Kidney epithelial cell (primary cell): ENCODE measurements around the gene THADA. TPM values are rescaled to one million over a fixed set of nuclear protein-coding genes. Genes with fewer than 3 reads are reported as not detected.
"Not testable (repeated sequence)": the region's sequence is repeated elsewhere in the genome, so short reads cannot be mapped to it uniquely, and the experiment has no call there.

ENCODE experiments used
- DNase-seq: peaks from one replicate; pipeline ENCODE4 v3.0.0-alpha.2; 2010; ENCODE audit warnings: low read depth
- H3K27me3 ChIP-seq: 2 replicates; pipeline ENCODE4 v1.6.0; 2011; ENCODE audit warnings: low read length; ENCODE audit not compliant: control insufficient read depth, insufficient read depth
- H3K36me3 ChIP-seq: 2 replicates; pipeline ENCODE4 v1.5.1; 2011; ENCODE audit warnings: low read length; ENCODE audit not compliant: control insufficient read depth, insufficient read depth
- H3K4me3 ChIP-seq: 2 replicates; pipeline ENCODE4 v1.5.1; 2011; ENCODE audit warnings: low read depth, mild to moderate bottlenecking, control low read depth, low read length
- CTCF ChIP-seq: IDR thresholded peaks from 2 replicates; pipeline ENCODE4 v1.5.1; 2011; ENCODE audit warnings: mild to moderate bottlenecking, moderate library complexity, low read length, control low read depth, inconsistent platforms; ENCODE audit not compliant: insufficient read depth, poor library complexity, severe bottlenecking
- total RNA-seq: library from RNA; depleted of rRNA; stranded (reverse); fragments of >200 nt; gene quantifications from 2 replicates; pipeline ENCODE4 v1.2.3, GENCODE V29; 2015

Gene THADA
- total RNA-seq, 1 donor from 2014 or later: 21.5 TPM

DNA sequence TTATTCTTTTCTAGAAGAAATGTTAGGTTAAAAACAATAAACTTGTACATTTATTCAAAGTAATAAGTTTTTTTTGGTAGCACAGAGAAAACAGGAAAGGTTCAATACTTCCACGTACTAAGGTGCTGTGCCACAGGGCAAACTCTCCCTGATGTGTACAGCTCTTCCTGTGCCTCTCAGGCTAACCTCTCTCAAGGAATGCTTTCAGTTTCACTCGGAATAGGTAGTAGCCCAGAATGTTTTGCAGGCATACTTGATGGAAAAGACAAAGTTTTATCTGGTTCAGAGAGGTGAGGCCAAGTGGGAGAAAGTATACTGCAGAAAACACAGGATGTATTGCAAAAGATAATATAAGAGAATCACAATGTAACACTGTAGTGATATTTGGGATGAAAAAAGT is 198.4 kb downstream of the THADA start:
- no peak for DNase-seq
- H3K4me3 ChIP-seq: no peak overlapping the region
- TF ChIP-seq CTCF: no peak
- H3K27me3 ChIP-seq: no peaks in the 10 kb centered on the region
- no peaks in the 10 kb centered on the region for H3K36me3 ChIP-seq

DNA sequence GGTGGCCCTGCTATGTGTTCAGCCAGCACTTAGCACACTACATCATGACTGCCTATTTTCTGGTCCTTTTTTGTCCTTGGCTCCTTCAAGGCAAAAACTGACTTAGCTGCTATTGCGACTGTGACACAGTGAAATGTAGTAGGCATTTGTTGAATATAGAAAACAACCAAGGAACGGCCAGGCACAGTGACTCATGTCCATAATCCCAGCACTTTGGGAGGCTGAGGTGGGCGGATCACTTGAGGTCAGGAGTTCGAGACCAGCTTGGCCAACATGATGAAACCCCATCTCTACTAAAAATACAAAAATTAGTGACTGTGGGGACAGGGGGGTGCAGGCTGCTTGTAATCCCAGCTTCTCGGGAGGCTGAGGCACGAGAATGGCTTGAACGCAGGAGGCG is 199.5 kb downstream of the THADA start:
- H3K36me3 ChIP-seq, DNase-seq, H3K27me3 ChIP-seq, H3K4me3 ChIP-seq: not testable (repeated sequence)

GRCh38 chr2:43393918-43394317 is 201.9 kb downstream of the THADA start:
- H3K36me3 ChIP-seq: no peaks in the 10 kb centered on the region
- no peak overlapping the region for H3K4me3 ChIP-seq
- no peak for DNase-seq
- H3K27me3 ChIP-seq: no peaks in the 10 kb centered on the region
- no peak for TF ChIP-seq CTCF

DNA sequence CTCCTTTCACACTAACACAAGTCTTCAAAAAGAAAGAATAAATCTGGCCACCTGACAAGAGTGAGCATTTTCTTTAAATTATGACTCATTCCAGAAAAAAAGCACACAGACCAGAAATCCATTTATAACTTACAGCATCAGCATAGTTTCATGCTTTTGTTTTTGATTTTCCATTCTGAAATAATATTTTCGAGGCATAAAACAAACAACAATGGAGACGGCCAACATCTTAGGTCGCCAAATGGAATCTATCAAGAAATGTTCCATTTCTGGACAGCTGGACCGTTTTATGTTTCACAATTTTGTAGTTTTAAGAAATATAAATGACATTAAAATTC is 204.0 kb downstream of the THADA start:
- Histone ChIP-seq H3K27me3 (no peaks in the 10 kb centered on the region), H3K4me3 (no peak overlapping the region), H3K36me3 (no peaks in the 10 kb centered on the region)
- DNase-seq: no peak
- no peak for TF ChIP-seq CTCF

DNA sequence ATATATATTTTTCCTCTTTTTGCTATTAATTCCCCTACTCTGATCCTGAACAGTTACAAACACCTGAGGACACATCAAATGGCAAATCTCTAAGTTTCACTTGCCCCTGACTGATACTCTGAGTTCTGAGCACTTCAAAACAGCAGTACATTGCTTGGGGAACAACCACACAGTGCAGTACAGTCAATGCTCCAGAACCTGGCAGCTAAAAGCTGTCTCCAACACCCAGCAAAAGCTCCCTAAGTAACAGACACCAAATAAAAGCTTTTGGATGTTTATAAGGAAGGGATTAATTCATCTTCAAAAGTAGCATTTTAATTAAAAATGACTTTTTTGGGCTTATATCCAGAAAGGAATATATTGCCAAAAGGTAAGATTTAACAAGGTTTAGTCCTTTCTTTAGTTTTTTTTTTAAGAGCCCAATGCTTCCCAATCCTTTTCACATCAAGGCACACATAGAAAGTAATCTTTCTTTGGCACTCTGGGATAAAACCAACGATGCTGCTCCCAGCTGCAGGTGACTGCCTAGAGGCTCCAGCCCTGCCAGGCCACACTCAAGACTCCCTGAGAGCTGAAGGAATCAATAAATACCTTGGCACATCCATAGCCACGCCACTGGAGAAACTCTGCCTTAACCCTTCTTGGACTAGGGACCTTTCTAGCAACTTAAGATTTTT is 204.5 kb downstream of the THADA start:
- TF ChIP-seq CTCF: no peak
- H3K4me3 ChIP-seq: no peak overlapping the region

DNA sequence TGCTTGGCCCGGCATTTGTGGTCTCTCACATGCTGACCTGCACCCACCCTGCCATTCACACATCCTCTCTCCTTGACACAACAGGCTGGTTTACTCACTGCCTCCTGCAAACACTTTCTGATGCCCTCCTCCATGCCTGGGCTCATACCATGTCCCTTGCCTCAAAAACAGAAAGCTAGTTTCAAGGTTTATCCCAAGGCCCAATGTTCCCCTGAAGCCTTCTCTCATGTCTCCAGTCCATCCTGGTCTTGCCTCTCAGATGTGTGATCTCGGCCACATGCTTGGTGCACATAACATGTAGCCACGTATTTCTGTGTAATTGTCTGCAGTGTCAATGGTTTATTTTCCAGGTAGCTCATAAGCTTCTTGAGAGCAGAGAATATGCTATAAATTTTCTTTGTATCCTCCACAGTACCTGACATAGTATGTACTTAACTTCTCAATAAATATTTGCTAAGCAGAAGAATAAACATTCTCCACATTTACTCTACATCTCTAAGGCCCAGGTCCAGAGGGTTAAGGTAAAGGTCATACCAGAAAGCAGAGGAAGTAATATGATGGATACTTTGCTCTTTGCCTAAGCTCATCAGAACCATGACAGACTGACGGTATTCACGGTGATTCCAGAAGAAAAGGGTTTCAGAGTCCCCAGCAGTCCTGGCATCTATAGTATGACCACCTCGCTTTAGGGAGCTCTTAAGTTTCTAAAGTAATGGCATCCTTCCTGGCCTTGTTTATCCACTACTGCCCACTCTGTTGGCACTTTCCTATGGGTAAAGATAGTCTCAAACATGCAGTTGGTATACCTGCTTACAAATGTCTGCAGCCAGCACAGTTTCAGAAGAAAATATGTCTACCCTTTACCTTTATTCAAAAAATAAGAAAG is 206.0 kb downstream of the THADA start:
- Histone ChIP-seq H3K27me3 (no peaks in the 10 kb centered on the region), H3K4me3 (no peak overlapping the region), H3K36me3 (no peaks in the 10 kb centered on the region)
- no peak for DNase-seq
- TF ChIP-seq CTCF: no peak

More for the DNA sequence above, 204.5 kb downstream of the THADA start:
- H3K36me3 ChIP-seq: no peaks in the 10 kb centered on the region
- DNase-seq: no peak
- no peaks in the 10 kb centered on the region for H3K27me3 ChIP-seq
